Heart left ventricle (tissue), 13 donors: ENCODE measurements around the gene PRKG1.

Experiments used
- CTCF ChIP-seq, 12 donors: fragments of 200-600 bp; sonication (generic) in 4 of 12; IDR thresholded peaks; one replicate each; pipeline versions ENCODE4 v1.5.0 to v1.8.0; 2018 to 2022; ENCODE audit warnings: antibody characterized with exemption in 12 of 12, mild to moderate bottlenecking in 5 of 12
- POLR2A ChIP-seq, 2 donors: fragments of 450-650 bp; IDR thresholded peaks; one replicate each; pipeline ENCODE4 v1.6.1; 2017; ENCODE audit warnings: antibody characterized with exemption in 2 of 2, mild to moderate bottlenecking in 2 of 2, moderate library complexity in 2 of 2
- donor health status: ischemic (EF 13 %, LVEDD 7.1; RV severe dilation, severe dysfunction).
- donor health status: DM: no; HTN: yes; CAD: no.
- donor health status: DM: no; HTN: no; CAD: no.
- donor health status: ischemic (EF 25% LVEDD 6.9; RV normal size, moderate dysfunction).
- donor health status: ischemic (EF 25% LVEDD 5.7; RV mildly dilated, moderate dysfunction).
- donor health status: ischemic (EF 35%, LVEDD 5.7; RV mildly dilated, moderate dysfunction).
- donor health status: nonischemic (EF 11% LVEDD 7.7; RV severe dilation, severe dysfunction).
- donor health status: DM: yes; HTN: yes; CAD: no.
- donor health status: PGD.
- donor health status: ischemic (EF 29% LVEDD 5.4; RV normal size, mild dysfunction).
- donor health status: nonischemic (EF 23%, LVEDD 6.1; RV moderate dilation, normal function).

- no peak for TF ChIP-seq CTCF (IDR thresholded peaks at IDR 0.05)
- no peak for TF ChIP-seq POLR2A (IDR thresholded peaks at IDR 0.05)
These were observed 114.6 kb downstream of the PRKG1 start for GRCh38 chr10:51188866-51189265.
